SK-N-SH treated with all-trans-retinoic acid at 6 μM for 48 hours (cell line): ENCODE measurements around the gene LSM4.

Experiments
- ESRRG ChIP-seq: fragments of 250-450 bp; sonication (Bioruptor Pico); IDR thresholded peaks from 2 replicates; pipeline ENCODE4 v1.6.1; 2021; ENCODE audit warnings: mild to moderate bottlenecking
- RARB ChIP-seq: fragments of 250-450 bp; sonication (Bioruptor Pico); IDR thresholded peaks from 2 replicates; pipeline ENCODE4 v1.8.0; 2021; ENCODE audit warnings: mild to moderate bottlenecking, moderate library complexity
- ZFP30 ChIP-seq: fragments of 450-650 bp; formaldehyde crosslinking; IDR thresholded peaks from 2 replicates; pipeline ENCODE4 v1.5.0; 2022; ENCODE audit warnings: mild to moderate bottlenecking, moderate library complexity
- ZNF565 ChIP-seq: fragments of 450-650 bp; formaldehyde crosslinking; conservative IDR thresholded peaks from 2 replicates; pipeline ENCODE4 v1.5.0; 2020; ENCODE audit warnings: low read depth, mild to moderate bottlenecking, moderate library complexity
- ZNF70 ChIP-seq: fragments of 450-650 bp; formaldehyde crosslinking; IDR thresholded peaks from 2 replicates; pipeline ENCODE4 v1.5.0; 2020; ENCODE audit warnings: mild to moderate bottlenecking, moderate library complexity
- TF ChIP-seq, protein P1 (sequence below): fragments of 250-450 bp; sonication (Bioruptor Pico); IDR thresholded peaks from 2 replicates; pipeline ENCODE4 v1.5.1; 2021; ENCODE audit warnings: mild to moderate bottlenecking, moderate library complexity

DNA sequence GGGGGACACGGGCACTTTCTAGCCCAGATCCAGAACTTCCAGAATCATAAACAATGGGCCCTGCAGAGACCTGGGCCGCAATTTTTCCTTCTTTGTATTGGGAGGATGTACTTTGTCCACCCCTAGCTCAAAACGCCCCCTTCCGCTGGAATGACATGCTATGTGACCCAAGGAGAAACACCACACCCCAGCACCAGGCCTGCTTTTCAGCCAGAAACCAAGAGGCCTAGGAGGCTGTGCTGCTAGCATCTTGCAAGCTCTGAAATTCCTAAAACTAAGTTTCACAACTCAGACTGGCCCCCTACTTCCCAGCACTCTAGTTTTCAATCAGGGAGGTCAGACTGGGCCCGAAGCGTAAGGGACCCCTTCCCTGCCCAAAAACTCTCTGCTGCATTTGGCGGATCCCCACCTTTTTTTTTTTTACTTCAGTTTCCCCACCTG is 538 bp downstream of the LSM4 start:
- TF ChIP-seq, protein P1, sequence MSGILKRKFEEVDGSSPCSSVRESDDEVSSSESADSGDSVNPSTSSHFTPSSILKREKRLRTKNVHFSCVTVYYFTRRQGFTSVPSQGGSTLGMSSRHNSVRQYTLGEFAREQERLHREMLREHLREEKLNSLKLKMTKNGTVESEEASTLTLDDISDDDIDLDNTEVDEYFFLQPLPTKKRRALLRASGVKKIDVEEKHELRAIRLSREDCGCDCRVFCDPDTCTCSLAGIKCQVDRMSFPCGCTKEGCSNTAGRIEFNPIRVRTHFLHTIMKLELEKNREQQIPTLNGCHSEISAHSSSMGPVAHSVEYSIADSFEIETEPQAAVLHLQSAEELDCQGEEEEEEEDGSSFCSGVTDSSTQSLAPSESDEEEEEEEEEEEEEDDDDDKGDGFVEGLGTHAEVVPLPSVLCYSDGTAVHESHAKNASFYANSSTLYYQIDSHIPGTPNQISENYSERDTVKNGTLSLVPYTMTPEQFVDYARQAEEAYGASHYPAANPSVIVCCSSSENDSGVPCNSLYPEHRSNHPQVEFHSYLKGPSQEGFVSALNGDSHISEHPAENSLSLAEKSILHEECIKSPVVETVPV (CRISPR knock-in tag): no peak
- TF ChIP-seq ESRRG (CRISPR knock-in tag) (no peak), ZFP30 (CRISPR knock-in tag) (no peak), RARB (CRISPR knock-in tag) (no peak), ZNF70 (CRISPR knock-in tag) (no peak), ZNF565 (CRISPR knock-in tag) (no peak)
